GM10248 (cell line): ENCODE measurements around the gene NLRC5.
"Not testable (repeated sequence)": the region's sequence is repeated elsewhere in the genome, so short reads cannot be mapped to it uniquely, and the experiment has no call there.

ENCODE experiments used
- CTCF ChIA-PET: fragments of 300-600 bp; sonication (Branson Sonifier 250); formaldehyde crosslinking; extraction: SDS; loops from one replicate; lab custom pipeline; 2021; ENCODE audit warnings: antibody characterized with exemption; lab: Yijun Ruan, JAX
- POLR2A ChIA-PET: fragments of 350-650 bp; sonication (Branson Sonifier 250); formaldehyde crosslinking; extraction: SDS; loops from one replicate; lab custom pipeline; 2020; ENCODE audit warnings: antibody characterized with exemption; lab: Yijun Ruan, JAX
- DNase-seq: peaks from one replicate; pipeline ENCODE4 v3.0.0; 2012; ENCODE audit errors: extremely low spot score
- TF ChIP-seq, protein P1 (sequence below): IDR thresholded peaks from 2 replicates; pipeline ENCODE4 v1.5.1; 2012; ENCODE audit warnings: mild to moderate bottlenecking, low read depth; ENCODE audit errors: extremely low read depth, missing control alignments, control extremely low read depth

The NLRC5 gene

DNA sequence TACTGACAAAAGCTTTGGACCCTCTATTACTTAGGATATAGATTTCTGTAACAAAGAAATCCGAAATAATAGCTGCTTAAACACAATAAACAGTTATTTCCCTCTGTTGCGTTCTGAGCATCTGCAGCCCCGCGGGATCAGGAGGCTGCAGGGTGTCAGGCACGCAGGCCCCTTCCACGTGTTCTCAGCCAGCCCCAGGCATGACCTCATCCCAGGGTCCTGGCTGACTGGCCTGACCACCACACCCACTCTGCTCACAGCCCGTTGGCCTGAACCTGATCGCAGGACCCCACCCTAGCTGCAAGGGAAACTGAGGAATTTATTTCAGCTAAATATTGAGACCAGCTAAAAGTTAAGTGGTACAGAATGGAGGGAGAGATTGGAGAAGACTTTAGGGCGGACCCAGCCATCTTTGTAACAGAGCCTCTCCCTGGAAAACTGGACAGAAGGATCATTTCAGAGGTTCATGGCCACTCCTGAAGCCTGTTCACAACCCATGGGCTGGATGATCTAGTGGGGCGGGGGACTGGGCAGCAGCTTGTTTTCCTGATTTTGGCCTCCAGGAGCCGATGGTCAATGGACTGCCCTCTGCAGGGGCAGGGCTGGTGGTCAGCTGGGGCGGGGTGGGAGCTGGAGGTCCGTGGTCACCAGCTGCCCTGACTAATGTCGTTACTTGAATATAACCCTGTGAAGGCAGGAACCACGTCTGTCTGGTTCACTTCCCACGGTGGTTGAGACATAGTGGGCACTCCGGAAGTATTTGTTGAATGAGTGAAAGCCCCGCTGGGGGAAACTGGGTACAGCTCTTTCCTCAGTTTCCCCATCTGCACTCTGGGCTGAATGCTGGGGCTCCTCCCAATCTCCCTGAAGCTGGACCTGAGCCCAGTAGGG is 16.7 kb upstream of the NLRC5 start:
- CTCF ChIA-PET = interaction anchor here (0.6 to 20.3 kb wide), 9 partner anchors 6 to 112 kb away, joined by 3 to 376 read pairs (median 6); partner anchors contain the start of genes CETP and NLRC5
- DNase-seq = no peak
- POLR2A ChIA-PET = interaction anchor here (1.3 kb wide), 1 partner anchor 16 kb away, joined by 3 read pairs; no protein-coding TSS in a partner anchor
- TF ChIP-seq, protein P1, sequence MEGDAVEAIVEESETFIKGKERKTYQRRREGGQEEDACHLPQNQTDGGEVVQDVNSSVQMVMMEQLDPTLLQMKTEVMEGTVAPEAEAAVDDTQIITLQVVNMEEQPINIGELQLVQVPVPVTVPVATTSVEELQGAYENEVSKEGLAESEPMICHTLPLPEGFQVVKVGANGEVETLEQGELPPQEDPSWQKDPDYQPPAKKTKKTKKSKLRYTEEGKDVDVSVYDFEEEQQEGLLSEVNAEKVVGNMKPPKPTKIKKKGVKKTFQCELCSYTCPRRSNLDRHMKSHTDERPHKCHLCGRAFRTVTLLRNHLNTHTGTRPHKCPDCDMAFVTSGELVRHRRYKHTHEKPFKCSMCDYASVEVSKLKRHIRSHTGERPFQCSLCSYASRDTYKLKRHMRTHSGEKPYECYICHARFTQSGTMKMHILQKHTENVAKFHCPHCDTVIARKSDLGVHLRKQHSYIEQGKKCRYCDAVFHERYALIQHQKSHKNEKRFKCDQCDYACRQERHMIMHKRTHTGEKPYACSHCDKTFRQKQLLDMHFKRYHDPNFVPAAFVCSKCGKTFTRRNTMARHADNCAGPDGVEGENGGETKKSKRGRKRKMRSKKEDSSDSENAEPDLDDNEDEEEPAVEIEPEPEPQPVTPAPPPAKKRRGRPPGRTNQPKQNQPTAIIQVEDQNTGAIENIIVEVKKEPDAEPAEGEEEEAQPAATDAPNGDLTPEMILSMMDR = no peak

DNA sequence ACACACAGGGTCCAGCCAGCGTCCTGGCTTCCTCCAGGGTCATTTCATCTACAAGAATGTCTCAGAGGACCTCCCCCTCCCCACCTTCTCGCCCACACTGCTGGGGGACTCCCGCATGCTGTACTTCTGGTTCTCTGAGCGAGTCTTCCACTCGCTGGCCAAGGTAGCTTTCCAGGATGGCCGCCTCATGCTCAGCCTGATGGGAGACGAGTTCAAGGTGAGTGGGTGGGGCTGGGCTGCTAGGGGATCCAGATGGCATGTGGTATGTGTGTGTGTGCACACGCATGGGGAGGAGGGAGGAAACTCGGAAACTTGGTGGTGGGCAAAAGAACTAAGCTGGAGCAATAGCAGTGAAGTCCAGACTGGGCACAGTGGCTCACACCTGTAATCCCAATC is 16.1 kb upstream of the NLRC5 start:
- ChIA-PET CTCF (interaction anchor here (0.6 to 20.3 kb wide), 8 partner anchors 7 to 111 kb away, joined by 3 to 376 read pairs (median 19); partner anchors contain the start of genes CETP and NLRC5), POLR2A (no interaction called here)
- TF ChIP-seq, protein P1 = no peak
- no peak for DNase-seq

DNA sequence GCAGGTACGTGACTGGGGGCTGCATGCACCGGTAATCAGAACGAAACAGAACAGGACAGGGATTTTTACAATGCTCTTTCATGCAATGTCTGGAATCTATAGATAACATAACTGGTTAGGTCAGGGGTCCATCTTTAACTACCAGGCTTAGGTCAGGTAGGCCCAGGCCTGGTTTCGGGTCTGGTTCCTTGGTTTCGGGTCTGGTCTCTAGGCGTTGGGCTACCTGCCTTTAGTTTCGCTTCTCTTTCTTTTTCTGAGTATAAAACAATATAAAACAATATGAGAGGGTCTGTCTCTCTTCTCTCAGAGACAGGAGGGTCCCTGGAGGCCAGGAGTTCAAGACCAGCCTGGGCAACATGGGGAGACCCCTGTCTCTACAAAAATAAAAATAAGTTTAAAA is 15.5 kb upstream of the NLRC5 start:
- ChIA-PET POLR2A (interaction anchor here (0.5 to 0.7 kb wide), 2 partner anchors 16 to 18 kb away, joined by 3 read pairs; partner anchors contain the start of gene NLRC5), CTCF (interaction anchor here (1.1 to 20.3 kb wide), 5 partner anchors 7 to 115 kb away, joined by 3 to 376 read pairs (median 30); partner anchors contain the start of gene CETP)
- not testable (repeated sequence) for DNase-seq

DNA sequence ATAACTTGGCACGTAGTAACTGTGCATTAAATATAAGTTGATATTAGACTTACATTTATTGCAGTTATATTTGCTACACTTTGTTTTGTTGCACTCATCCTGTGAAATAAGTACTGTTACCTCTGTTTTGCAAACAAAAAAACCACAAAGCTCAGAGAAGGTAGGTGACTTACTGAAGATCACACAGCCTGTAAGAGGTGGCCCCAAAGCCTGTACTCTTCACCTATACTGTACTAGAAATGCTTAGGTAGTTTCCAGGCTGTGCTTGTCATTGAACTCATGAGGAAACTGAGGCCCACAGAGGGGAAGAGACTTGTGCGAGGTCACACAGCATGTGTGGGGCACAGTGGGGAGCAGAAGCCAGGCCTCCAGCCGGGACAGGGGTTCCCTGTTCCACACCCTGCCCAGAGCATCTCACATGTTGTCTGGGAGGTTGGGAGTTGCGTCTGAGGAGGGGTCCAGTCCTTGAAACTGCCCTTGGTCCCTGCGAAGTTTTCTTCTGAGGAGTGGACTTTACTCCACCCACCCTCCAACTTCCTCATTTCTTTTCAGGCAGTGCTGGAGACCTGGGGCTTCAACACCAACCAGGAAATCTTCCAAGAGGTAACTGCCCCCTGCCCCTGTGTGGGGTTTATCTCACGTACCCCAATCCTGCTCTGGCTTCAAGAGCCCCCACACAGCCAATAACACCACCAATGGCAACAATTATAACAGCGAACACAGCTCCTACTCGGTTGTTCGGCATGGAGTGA is 14.6 kb upstream of the NLRC5 start:
- TF ChIP-seq, protein P1 = no peak
- ChIA-PET CTCF (interaction anchor here (1.1 to 20.3 kb wide), 5 partner anchors 8 to 116 kb away, joined by 3 to 376 read pairs (median 30); partner anchors contain the start of gene CETP), POLR2A (interaction anchor here (0.7 kb wide), 2 partner anchors 15 to 29 kb away, joined by 3 read pairs; partner anchors contain the start of gene NLRC5)
- no peak for DNase-seq

DNA sequence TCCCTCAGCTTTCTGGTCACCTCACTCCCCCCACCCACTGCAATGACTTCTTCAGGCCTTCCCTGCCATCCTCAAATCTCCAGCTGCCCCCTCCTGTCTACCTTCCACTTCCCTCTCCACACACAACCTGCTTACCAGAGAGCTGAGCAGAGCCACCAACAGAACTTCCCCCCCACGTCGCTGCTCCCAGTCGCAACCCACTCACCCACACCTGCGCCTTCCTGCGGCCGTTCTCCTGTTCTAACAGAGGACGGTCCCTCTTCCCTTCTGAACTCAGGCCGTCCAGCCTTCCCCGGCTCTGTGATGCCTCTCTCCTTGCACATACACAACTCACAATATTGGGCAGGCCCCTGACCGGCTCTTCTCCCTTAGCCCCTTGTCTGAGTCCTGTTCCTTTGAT is 13.6 kb upstream of the NLRC5 start:
- DNase-seq = no peak
- ChIA-PET CTCF (interaction anchor here (1.3 to 20.3 kb wide), 4 partner anchors 9 to 70 kb away, joined by 6 to 376 read pairs (median 20); partner anchors contain the start of gene CETP), POLR2A (no interaction called here)
- TF ChIP-seq, protein P1 = no peak

DNA sequence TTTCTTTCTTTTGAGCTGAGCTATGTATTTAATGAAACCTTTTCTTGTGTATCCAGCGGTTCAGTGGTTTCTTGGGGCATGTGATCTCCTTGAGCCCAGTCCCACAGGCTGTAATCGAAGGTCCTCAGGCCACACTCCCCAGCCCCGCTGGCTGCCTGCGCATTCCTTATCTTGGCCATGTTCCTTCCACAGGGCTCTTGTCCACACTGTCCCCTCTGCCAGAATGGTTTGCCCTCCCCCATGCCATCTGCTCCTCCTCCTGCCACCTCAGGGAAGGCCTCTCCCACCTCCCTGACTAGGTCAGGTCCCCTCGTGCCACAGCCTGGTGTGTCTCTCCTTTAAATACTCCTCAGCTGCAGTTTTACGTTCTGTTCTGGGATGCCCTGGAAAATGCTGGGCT is 12.1 kb upstream of the NLRC5 start:
- CTCF ChIA-PET = interaction anchor here (0.9 to 20.3 kb wide), 9 partner anchors 9 to 196 kb away, joined by 3 to 376 read pairs (median 3); partner anchors contain the start of gene CETP
- TF ChIP-seq, protein P1 = no peak
- POLR2A ChIA-PET = no interaction called here
- DNase-seq = no peak
